Upper lobe of left lung (tissue), 6 donors: ENCODE measurements around the gene SCCPDH. TPM values are rescaled to one million over a fixed set of nuclear protein-coding genes. Genes with fewer than 3 reads are reported as not detected.
A peak's percentile ranks its signal among the peaks of the same experiment; 100 is the strongest.

Experiments used
- ATAC-seq, 2 donors: fragments of 200-7000 bp; cut with Tn5 transposase; one replicate each; pipeline ENCODE4 v1.9.1; 2022; ENCODE audit warnings: mild to moderate bottlenecking in 2 of 2, moderate library complexity in 2 of 2; ENCODE audit not compliant: low FRiP score in 2 of 2
- DNase-seq, 2 donors: peaks; one replicate each; pipeline ENCODE4 v3.0.0-alpha.2; 2019 to 2020
- H3K27ac ChIP-seq, 4 donors: fragments of 200-600 bp; sonication (generic); one replicate each; pipeline ENCODE4 v1.5.1; 2016 to 2019
- H3K27me3 ChIP-seq, 4 donors: fragments of 200-600 bp; sonication (generic); one replicate each; pipeline ENCODE4 v1.5.1; 2017 to 2019
- H3K36me3 ChIP-seq, 4 donors: fragments of 200-600 bp; sonication (generic); one replicate each; pipeline ENCODE4 v1.5.1; 2016 to 2019
- H3K4me1 ChIP-seq, 4 donors: fragments of 200-600 bp; sonication (generic); one replicate each; pipeline ENCODE4 v1.5.1; 2018 to 2019
- H3K4me3 ChIP-seq, 4 donors: fragments of 200-600 bp; sonication (generic); one replicate each; pipeline ENCODE4 v1.5.1; 2017 to 2019; ENCODE audit warnings: mild to moderate bottlenecking in 2 of 4, moderate library complexity in 1 of 4
- H3K9me3 ChIP-seq, 4 donors: fragments of 200-600 bp; sonication (generic); one replicate each; pipeline ENCODE4 v1.5.1; 2018 to 2019
- CTCF ChIP-seq, 6 experiments: fragments of 450-650 bp in 4 of 6; fragments of 200-600 bp in 2 of 6; sonication (generic) in 2 of 6; IDR thresholded peaks; one replicate each; pipeline ENCODE4 v1.5.1; 2016 to 2019; ENCODE audit warnings: antibody characterized with exemption in 6 of 6
- EP300 ChIP-seq, 4 donors: sonication (generic); formaldehyde crosslinking; IDR thresholded peaks; one replicate each; pipeline ENCODE4 v1.5.1; 2017; ENCODE audit warnings: antibody characterized with exemption in 4 of 4, control low read depth in 2 of 4
- POLR2A ChIP-seq, 4 donors: fragments of 450-650 bp; IDR thresholded peaks; one replicate each; pipeline ENCODE4 v1.5.1; 2016 to 2017; ENCODE audit warnings: antibody characterized with exemption in 4 of 4, mild to moderate bottlenecking in 2 of 4
- POLR2AphosphoS5 ChIP-seq, 2 donors: sonication (generic); formaldehyde crosslinking; IDR thresholded peaks; one replicate each; pipeline ENCODE4 v1.5.1; 2017; ENCODE audit warnings: antibody characterized with exemption in 2 of 2
- WGBS, 2 donors: methylation state at CpG; one replicate each; pipeline ENCODE4 v1.1.5; 2017 to 2018; 5-methylcytosine and 5-hydroxymethylcytosine counted together
- total RNA-seq, 6 donors: library from RNA; depleted of rRNA in 4 of 6; stranded (reverse); fragments of >200 nt in 4 of 6; gene quantifications; one replicate each; pipeline versions ENCODE4 v1.1.0 to v1.2.1, GENCODE V29; 2016 to 2021
- donor health status: DM: no; HTN: no; CAD: no; lungs with moderate emphysema.
- donor health status: DM: no; HTN: yes; CAD: no; lungs with severe emphysema.

SCCPDH gene
- total RNA-seq, 6 donors from 2014 or later = 16.8 to 30.3 (median 23.1) TPM

GRCh38 chr1:246695136-246695535 lies 29.1 kb upstream of the SCCPDH start:
- DNase-seq = no peak
- no peak for TF ChIP-seq POLR2A (IDR thresholded peaks at IDR 0.05)
- no peak for TF ChIP-seq EP300 (IDR thresholded peaks at IDR 0.05)
- no peaks in the 10 kb centered on the region for H3K9me3 ChIP-seq
- H3K27ac ChIP-seq = no peak overlapping the region
- no peaks in the 10 kb centered on the region for H3K27me3 ChIP-seq
- ATAC-seq = no peak
- no peak overlapping the region for H3K4me3 ChIP-seq
- H3K36me3 ChIP-seq = no peaks in the 10 kb centered on the region
- peaks cover 4 to 7% (median 4%) of the 10 kb centered on the region in 4 donors for H3K4me1 ChIP-seq
- WGBS, 2 donors = 82 to 88% methylated on average over 3 of the region's 3 CpGs

GRCh38 chr1:246695666-246696065 lies 28.5 kb upstream of the SCCPDH start:
- no peak for TF ChIP-seq CTCF (IDR thresholded peaks at IDR 0.05)
- TF ChIP-seq POLR2A (IDR thresholded peaks at IDR 0.05) = no peak
- 83 to 92% methylated on average over 5 of the region's 5 CpGs for WGBS, 2 donors
- Histone ChIP-seq H3K27ac (no peak overlapping the region), H3K36me3 (no peaks in the 10 kb centered on the region), H3K27me3 (no peaks in the 10 kb centered on the region), H3K4me3 (no peak overlapping the region), H3K9me3 (no peaks in the 10 kb centered on the region), H3K4me1 (peaks cover 4 to 7% (median 4%) of the 10 kb centered on the region in 4 donors)
- ATAC-seq (no peak), DNase-seq (no peak)

GRCh38 chr1:246698466-246699094 lies 25.6 kb upstream of the SCCPDH start:
- H3K27me3 ChIP-seq = no peaks in the 10 kb centered on the region
- peaks cover 4 to 7% (median 7%) of the 10 kb centered on the region in 4 donors for H3K4me1 ChIP-seq
- no peaks in the 10 kb centered on the region for H3K9me3 ChIP-seq
- no peaks in the 10 kb centered on the region for H3K36me3 ChIP-seq
- H3K4me3 ChIP-seq = peak overlapping the region in 3 of 4 donors; percentile 9 to 29 (median 15)
- peak overlapping the region in 2 of 4 donors; percentile 39 to 50 for H3K27ac ChIP-seq
- DNase-seq (no peak), ATAC-seq (no peak)
- 75 to 85% methylated on average over 8 of the region's 8 CpGs for WGBS, 2 donors
- TF ChIP-seq EP300 (IDR thresholded peaks at IDR 0.05) = no peak
- no peak for TF ChIP-seq POLR2A (IDR thresholded peaks at IDR 0.05)
- TF ChIP-seq POLR2AphosphoS5 (IDR thresholded peaks at IDR 0.05) = no peak
- no peak for TF ChIP-seq CTCF (IDR thresholded peaks at IDR 0.05)

GRCh38 chr1:246699095-246699735 lies 25.0 kb upstream of the SCCPDH start:
- H3K27ac ChIP-seq = peak overlapping the region in 2 of 4 donors; percentile 39 to 50
- peak in 1 of 2 donors; percentile 92 for DNase-seq

More at GRCh38 chr1:246699095-246699735, 25.0 kb upstream of the SCCPDH start:
- Histone ChIP-seq H3K4me3 (peak overlapping the region in 3 of 4 donors; percentile 9 to 29 (median 15)), H3K36me3 (no peaks in the 10 kb centered on the region), H3K4me1 (peaks cover 4 to 11% (median 7%) of the 10 kb centered on the region in 4 donors), H3K9me3 (no peaks in the 10 kb centered on the region), H3K27me3 (no peaks in the 10 kb centered on the region)
- TF ChIP-seq CTCF (IDR thresholded peaks at IDR 0.05) (peak; percentile 55 to 80 (median 76)), POLR2AphosphoS5 (IDR thresholded peaks at IDR 0.05) (peak in 1 of 2 donors; percentile 34), EP300 (IDR thresholded peaks at IDR 0.05) (no peak)
- 6 to 7% methylated on average over 18 of the region's 18 CpGs for WGBS, 2 donors
- ATAC-seq = peak; percentile 93 to 97
